Left renal pelvis (tissue), 4 donors: ENCODE data around the gene POLR1A. TPM values are rescaled to one million over a fixed set of nuclear protein-coding genes. Genes with fewer than 3 reads are reported as not detected.

Experiments used
- DNase-seq, 4 donors: peaks; one replicate each; pipeline ENCODE4 v3.0.0-alpha.2; 2013; ENCODE audit warnings: low read depth in 4 of 4, low spot score in 3 of 4
- polyA plus RNA-seq, 4 donors: library from polyadenylated mRNA; unstranded; fragments of 120-200 nt; gene quantifications; one replicate each; pipeline ENCODE4 v1.2.1, GENCODE V29; 2013; ENCODE audit not compliant: insufficient read length in 4 of 4

Gene POLR1A
- polyA plus RNA-seq, 4 donors = 17.1 to 22.3 (median 19.1) TPM

GRCh38 chr2:86097913-86098312 lies 7.8 kb downstream of the POLR1A start:
- DNase-seq = no peak

GRCh38 chr2:86097114-86097896 lies 8.4 kb downstream of the POLR1A start:
- DNase-seq = no peak

GRCh38 chr2:86094229-86094628 lies 11.5 kb downstream of the POLR1A start:
- DNase-seq = no peak

GRCh38 chr2:86087936-86088850 lies 17.5 kb downstream of the POLR1A start:
- DNase-seq = no peak

- no peak for DNase-seq
Observed at GRCh38 chr2:86082756-86083155, 22.9 kb downstream of the POLR1A start.

- no peak for DNase-seq
Observed at GRCh38 chr2:86081724-86082123, 24.0 kb downstream of the POLR1A start.

- DNase-seq = peak in 2 of 4 donors; percentile 29 to 48
Observed at GRCh38 chr2:86079981-86080911, 25.4 kb downstream of the POLR1A start.

GRCh38 chr2:86078774-86079545 lies 26.7 kb downstream of the POLR1A start:
- DNase-seq = no peak

- DNase-seq = no peak
Observed at GRCh38 chr2:86075886-86076285, 29.8 kb downstream of the POLR1A start.

GRCh38 chr2:86074811-86075210 lies 30.9 kb downstream of the POLR1A start:
- no peak for DNase-seq

- no peak for DNase-seq
Observed at GRCh38 chr2:86074256-86074655, 31.4 kb downstream of the POLR1A start.

- DNase-seq = no peak
Observed at GRCh38 chr2:86073225-86073624, 32.5 kb downstream of the POLR1A start.

GRCh38 chr2:86072271-86072858 lies 33.3 kb downstream of the POLR1A start:
- no peak for DNase-seq

GRCh38 chr2:86070868-86071267 lies 34.8 kb downstream of the POLR1A start:
- no peak for DNase-seq

GRCh38 chr2:86069783-86070339 lies 35.8 kb downstream of the POLR1A start:
- DNase-seq = no peak

- DNase-seq = no peak
Observed at GRCh38 chr2:86069091-86069685, 36.5 kb downstream of the POLR1A start.

- no peak for DNase-seq
Observed at GRCh38 chr2:86068648-86069047, 37.0 kb downstream of the POLR1A start.

- no peak for DNase-seq
Observed at GRCh38 chr2:86068136-86068588, 37.5 kb downstream of the POLR1A start.

GRCh38 chr2:86066915-86067314 lies 38.8 kb downstream of the POLR1A start:
- no peak for DNase-seq
